Thoracic aorta (tissue), 2 donors: ENCODE data around the gene MGAT3. TPM values are rescaled to one million over a fixed set of nuclear protein-coding genes. Genes with fewer than 3 reads are reported as not detected.

Experiments
- ATAC-seq: fragments of 150-250 bp; one replicate; pipeline ENCODE4 v1.8.0; 2017; ENCODE audit warnings: low read depth; ENCODE audit not compliant: insufficient number of reproducible peaks, low FRiP score
- DNase-seq: peaks from one replicate; pipeline ENCODE4 v3.0.0-alpha.2; 2020; ENCODE audit warnings: low spot score
- H3K27ac ChIP-seq, 2 donors: fragments of 200-600 bp; sonication (generic); 1 replicate in 1 of 2; 2 replicates in 1 of 2; pipeline ENCODE4 v1.5.1; 2016; ENCODE audit warnings: mild to moderate bottlenecking in 2 of 2, moderate library complexity in 2 of 2
- H3K27me3 ChIP-seq: fragments of 200-600 bp; sonication (generic); replicated peaks from 2 replicates; pipeline ENCODE4 v1.6.0; 2016; ENCODE audit warnings: mild to moderate bottlenecking; ENCODE audit not compliant: insufficient read depth
- H3K36me3 ChIP-seq: fragments of 200-600 bp; sonication (generic); one replicate; pipeline ENCODE4 v1.5.1; 2016
- H3K4me1 ChIP-seq, 2 donors: fragments of 200-600 bp; sonication (generic); 1 replicate in 1 of 2; 2 replicates in 1 of 2; pipeline versions ENCODE4 v1.5.1 to v1.6.0; 2016; ENCODE audit warnings: low read depth in 2 of 2, mild to moderate bottlenecking in 1 of 2; ENCODE audit not compliant: control insufficient read depth in 1 of 2
- H3K4me3 ChIP-seq: fragments of 200-600 bp; sonication (generic); 2 replicates; pipeline ENCODE4 v1.5.1; 2016; ENCODE audit warnings: mild to moderate bottlenecking
- H3K9me3 ChIP-seq: fragments of 200-600 bp; sonication (generic); 2 replicates; pipeline ENCODE4 v1.5.1; 2016
- CTCF ChIP-seq: fragments of 200-600 bp; sonication (generic); IDR thresholded peaks from one replicate; pipeline ENCODE4 v1.5.1; 2019; ENCODE audit warnings: antibody characterized with exemption
- total RNA-seq, 2 donors: library from RNA; depleted of rRNA; stranded (reverse); fragments of >200 nt; gene quantifications; one replicate each; pipeline versions ENCODE4 v1.1.0 to v1.2.3, GENCODE V29; 2016

MGAT3 gene
- total RNA-seq, 2 donors from 2014 or later: 1.1 to 3.2 TPM

GRCh38 chr22:39445678-39446077 is 11.1 kb upstream of the MGAT3 start:
- Histone ChIP-seq H3K36me3 (no peaks in the 10 kb centered on the region), H3K27ac (no peak overlapping the region), H3K4me3 (no peak overlapping the region), H3K9me3 (no peaks in the 10 kb centered on the region), H3K27me3 (no peaks in the 10 kb centered on the region), H3K4me1 (no peaks in the 10 kb centered on the region)
- DNase-seq: no peak
- TF ChIP-seq CTCF: no peak
- no peak for ATAC-seq

GRCh38 chr22:39446239-39446721 is 10.5 kb upstream of the MGAT3 start:
- no peaks in the 10 kb centered on the region for H3K9me3 ChIP-seq
- H3K4me1 ChIP-seq: no peaks in the 10 kb centered on the region
- H3K36me3 ChIP-seq: no peaks in the 10 kb centered on the region
- no peak for TF ChIP-seq CTCF
- no peak overlapping the region for H3K27ac ChIP-seq
- ATAC-seq (no peak), DNase-seq (no peak)
- H3K4me3 ChIP-seq: no peak overlapping the region
- no peaks in the 10 kb centered on the region for H3K27me3 ChIP-seq

- DNase-seq (no peak), ATAC-seq (no peak)
- no peaks in the 10 kb centered on the region for H3K36me3 ChIP-seq
- no peaks in the 10 kb centered on the region for H3K27me3 ChIP-seq
- H3K9me3 ChIP-seq: no peaks in the 10 kb centered on the region
- TF ChIP-seq CTCF: no peak
- H3K4me3 ChIP-seq: no peak overlapping the region
- no peaks in the 10 kb centered on the region for H3K4me1 ChIP-seq
- H3K27ac ChIP-seq: no peak overlapping the region
Observed at GRCh38 chr22:39448205-39449054, 8.4 kb upstream of the MGAT3 start.

DNA sequence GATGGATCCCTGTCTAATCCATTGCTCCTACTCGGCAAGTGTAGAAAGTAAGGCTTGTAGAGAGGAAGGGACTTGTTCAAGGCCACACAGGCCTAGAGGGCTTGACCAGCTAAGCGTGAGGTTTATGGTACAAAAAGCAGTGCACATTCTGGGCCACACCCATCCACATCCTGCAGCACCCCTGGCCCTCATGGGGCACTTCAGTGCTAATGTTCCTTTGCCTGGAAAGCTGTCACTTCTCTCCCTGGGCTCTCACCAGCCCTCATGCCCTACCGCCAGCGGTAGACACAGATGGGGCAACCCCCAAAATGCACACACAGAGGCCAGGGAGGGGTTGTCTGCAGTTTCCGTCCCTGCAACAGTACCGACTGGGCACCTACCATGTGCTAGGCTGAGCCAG is 7.1 kb upstream of the MGAT3 start:
- no peak overlapping the region for H3K27ac ChIP-seq
- no peaks in the 10 kb centered on the region for H3K36me3 ChIP-seq
- H3K9me3 ChIP-seq: no peaks in the 10 kb centered on the region
- no peaks in the 10 kb centered on the region for H3K27me3 ChIP-seq
- no peaks in the 10 kb centered on the region for H3K4me1 ChIP-seq
- TF ChIP-seq CTCF: no peak
- H3K4me3 ChIP-seq: no peak overlapping the region
- ATAC-seq: no peak
- no peak for DNase-seq

DNA sequence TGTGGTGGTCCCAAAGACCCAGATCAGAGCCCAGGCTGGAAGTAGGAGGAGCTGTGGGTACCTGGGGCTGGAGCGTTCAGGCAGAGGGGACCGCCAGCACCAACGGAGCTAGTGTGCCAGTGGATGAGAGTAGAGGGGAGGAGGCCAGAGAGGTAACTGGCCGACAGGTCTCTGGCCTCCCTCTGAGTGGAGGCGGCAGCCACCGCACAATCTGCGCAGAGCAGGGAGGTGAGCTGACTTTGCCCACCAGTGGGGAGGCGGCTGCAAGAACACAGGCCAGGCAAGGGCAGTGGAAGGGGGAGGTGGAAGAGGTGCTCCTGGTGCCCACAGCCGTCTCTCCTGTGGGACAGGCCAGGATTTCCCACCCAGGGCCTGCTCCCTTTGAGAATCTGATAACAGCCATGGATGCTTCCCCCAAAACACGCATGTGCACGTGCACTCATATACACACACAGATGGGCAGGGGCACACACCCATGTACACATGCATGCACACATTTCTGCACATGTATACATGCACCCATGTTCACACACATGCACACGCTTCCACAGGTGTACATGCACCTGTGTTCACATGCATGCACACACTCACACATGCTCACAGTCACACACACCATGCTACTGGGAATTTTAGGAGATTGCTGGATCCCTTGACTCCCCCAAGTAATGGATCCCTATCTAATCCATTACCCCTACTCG is 6.4 kb upstream of the MGAT3 start:
- no peak for DNase-seq
- no peaks in the 10 kb centered on the region for H3K27me3 ChIP-seq
- no peak overlapping the region for H3K27ac ChIP-seq
- no peaks in the 10 kb centered on the region for H3K4me1 ChIP-seq
- TF ChIP-seq CTCF: no peak
- H3K4me3 ChIP-seq: no peak overlapping the region
- H3K9me3 ChIP-seq: no peaks in the 10 kb centered on the region
- H3K36me3 ChIP-seq: no peaks in the 10 kb centered on the region
- no peak for ATAC-seq
